Pancreas (tissue), 10 donors: Measurements from ENCODE around the gene ERP27. TPM values are rescaled to one million over a fixed set of nuclear protein-coding genes. Genes with fewer than 3 reads are reported as not detected.

Source experiments
- ATAC-seq, 4 donors: fragments of 200-7000 bp; cut with Tn5 transposase; one replicate each; pipeline versions ENCODE4 v1.8.0 to v1.9.1; 2020; ENCODE audit warnings: mild to moderate bottlenecking in 4 of 4, moderate library complexity in 4 of 4
- DNase-seq, 6 donors: peaks; one replicate each; pipeline ENCODE4 v3.0.0-alpha.2; 2020
- FAIRE-seq: peaks from 2 replicates; lab custom pipeline; 2012; peaks lifted over from hg19 to GRCh38; lab: Jason Lieb, UNC
- H3K27ac ChIP-seq, 4 donors: fragments of 200-600 bp; sonication (generic); 1 replicate in 3 of 4; 2 replicates in 1 of 4; pipeline versions ENCODE4 v1.5.0 to v1.8.0; 2020
- H3K27me3 ChIP-seq, 4 donors: fragments of 200-600 bp; one replicate each; pipeline ENCODE4 v1.8.0; 2021
- H3K36me3 ChIP-seq, 3 donors: fragments of 200-600 bp; sonication (generic) in 1 of 3; one replicate each; pipeline versions ENCODE4 v1.5.0 to v1.8.0; 2020 to 2021
- H3K4me1 ChIP-seq, 3 donors: fragments of 200-600 bp; one replicate each; pipeline ENCODE4 v1.8.0; 2021
- H3K4me3 ChIP-seq, 4 donors: fragments of 200-600 bp; sonication (generic) in 2 of 4; one replicate each; pipeline versions ENCODE4 v1.5.0 to v1.8.0; 2020 to 2021
- H3K9me3 ChIP-seq, 4 donors: fragments of 200-600 bp; one replicate each; pipeline ENCODE4 v1.8.0; 2021
- CTCF ChIP-seq, 4 donors: fragments of 200-600 bp; sonication (generic) in 3 of 4; IDR thresholded peaks; one replicate each; pipeline versions ENCODE4 v1.5.0 to v1.8.0; 2021; ENCODE audit warnings: antibody characterized with exemption in 4 of 4
- WGBS, 2 donors: extraction: QIAGEN DNeasy Blood & Tissue Kit; methylation state at CpG; one replicate each; pipeline ENCODE4 v1.1.7; 2013; 5-methylcytosine and 5-hydroxymethylcytosine counted together
- intact Hi-C, 3 donors: fragments of 100-400 bp; cut with DNase I; formaldehyde crosslinking; loops; one replicate each; pipeline versions ENCODE4 v1.11.1 to v1.14.2; 2022
- polyA plus RNA-seq, 2 donors: library from polyadenylated mRNA; stranded (reverse); fragments of 200-250 nt; gene quantifications; one replicate each; pipeline ENCODE4 v1.2.3, GENCODE V29; 2013
- total RNA-seq, 6 donors: library from RNA; stranded (reverse); fragmentation: NEBNext Ultra II Directional in 4 of 6; extraction: Animal tissue kit (Norgen Biotek cat#: 25700) in 4 of 6; gene quantifications; one replicate each; pipeline versions ENCODE4 v1.2.1 to v1.2.4, GENCODE V29; 2021 to 2023
- donor health status: healthy with polysubstance abuse.
- donor health status: DM: no; HTN: no; CAD: no; lungs with moderate emphysema.
- donor health status: DM: no; HTN: no; CAD: no.
- donor health status: control.
- donor health status: control.
- donor health status: Bipolar disorder and iron deficiency.
- donor health status: DM: yes; HTN: yes; CAD: no.
- donor health status: DM: no; HTN: no; CAD: no.
- donor health status: DM: no; HTN: no; CAD: no.
- donor health status: DM: yes; HTN: yes; CAD: no.

Gene ERP27
- total and polyA plus RNA-seq, 8 donors: 41.8 to 267 (median 97.7) TPM

- no peak for FAIRE-seq
- H3K4me1 ChIP-seq: no peaks in the 10 kb centered on the region
- peaks cover 0 to 52% (median 0%) of the 10 kb centered on the region in 3 donors for H3K36me3 ChIP-seq
- ATAC-seq: no peak
- no peak for TF ChIP-seq CTCF (IDR thresholded peaks at IDR 0.05)
- intact Hi-C loops: no loop called here
- H3K4me3 ChIP-seq: no peak overlapping the region
- DNase-seq: no peak
- no peak overlapping the region for H3K27ac ChIP-seq
- H3K9me3 ChIP-seq: no peaks in the 10 kb centered on the region
- no peaks in the 10 kb centered on the region for H3K27me3 ChIP-seq
These were observed 18.9 kb downstream of the ERP27 start for GRCh38 chr12:14919455-14919854.

- WGBS, 2 donors: 71 to 73% methylated on average over 2 of the region's 2 CpGs
- no peak for ATAC-seq
- no peak for TF ChIP-seq CTCF (IDR thresholded peaks at IDR 0.05)
- Histone ChIP-seq H3K9me3 (no peaks in the 10 kb centered on the region), H3K36me3 (peaks cover 0 to 62% (median 0%) of the 10 kb centered on the region in 3 donors), H3K27me3 (no peaks in the 10 kb centered on the region), H3K4me3 (no peak overlapping the region), H3K4me1 (no peaks in the 10 kb centered on the region), H3K27ac (no peak overlapping the region)
- intact Hi-C loops: no loop called here
- DNase-seq: no peak
- no peak for FAIRE-seq
These were observed 22.6 kb downstream of the ERP27 start for GRCh38 chr12:14915736-14916135.

DNA sequence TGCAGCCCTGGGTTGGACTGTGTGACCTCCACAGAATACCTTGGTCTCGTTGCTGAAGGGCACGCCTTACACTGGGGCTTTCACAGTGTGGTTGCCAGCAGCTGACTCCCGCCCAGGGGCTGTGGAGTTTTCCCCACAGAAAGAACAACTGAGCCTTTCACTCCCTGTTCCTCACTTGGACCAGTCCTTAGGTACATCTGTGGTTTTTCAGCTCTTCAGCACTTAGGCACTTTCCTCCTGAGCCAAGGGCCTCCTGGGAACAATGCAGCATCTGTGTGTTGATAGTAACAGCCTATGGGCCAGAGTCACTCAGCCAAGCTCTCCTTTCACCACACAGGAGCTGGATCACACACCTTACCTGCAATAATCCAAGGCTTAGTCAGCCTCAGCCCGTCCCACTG, 25.0 kb downstream of the ERP27 start:
- intact Hi-C loops: no loop called here
- Histone ChIP-seq H3K4me1 (no peaks in the 10 kb centered on the region), H3K27me3 (no peaks in the 10 kb centered on the region), H3K4me3 (no peak overlapping the region), H3K27ac (peak overlapping the region in 2 of 4 donors; percentile 42 to 51), H3K36me3 (peaks cover 0 to 40% (median 0%) of the 10 kb centered on the region in 3 donors), H3K9me3 (no peaks in the 10 kb centered on the region)
- TF ChIP-seq CTCF (IDR thresholded peaks at IDR 0.05): no peak
- 73 to 79% methylated on average over 4 of the region's 4 CpGs for WGBS, 2 donors
- FAIRE-seq: no peak
- peak in 2 of 6 donors; percentile 27 to 28 for DNase-seq
- ATAC-seq: peak; percentile 61 to 81 (median 72)

DNA sequence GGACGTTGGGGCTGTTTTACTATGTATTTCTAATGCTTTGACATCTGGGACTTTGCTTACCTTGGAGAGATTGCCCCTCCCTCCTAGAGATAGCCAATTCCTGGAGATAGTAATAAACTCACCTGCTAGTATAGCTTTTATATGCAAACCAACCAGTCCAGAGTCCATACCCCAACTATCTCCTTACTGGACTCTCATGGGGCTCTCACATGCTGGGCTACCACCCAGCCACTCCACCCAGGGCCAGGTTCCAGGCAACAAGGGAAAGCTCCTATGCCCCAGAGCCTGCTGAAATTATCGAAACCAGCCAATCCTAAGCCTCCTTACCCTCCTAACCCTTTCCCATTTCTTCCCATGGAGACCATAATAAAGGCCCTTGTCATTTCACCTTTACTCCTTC, 27.2 kb downstream of the ERP27 start:
- intact Hi-C loops: no loop called here
- no peak for DNase-seq
- H3K9me3 ChIP-seq: no peaks in the 10 kb centered on the region
- ATAC-seq: no peak
- H3K27me3 ChIP-seq: no peaks in the 10 kb centered on the region
- H3K36me3 ChIP-seq: peaks cover 0 to 20% (median 0%) of the 10 kb centered on the region in 3 donors
- no peak for FAIRE-seq
- H3K4me1 ChIP-seq: no peaks in the 10 kb centered on the region
- H3K27ac ChIP-seq: no peak overlapping the region
- TF ChIP-seq CTCF (IDR thresholded peaks at IDR 0.05): no peak
- no peak overlapping the region for H3K4me3 ChIP-seq
- 15 to 64% methylated on average over 2 of the region's 2 CpGs for WGBS, 2 donors

DNA sequence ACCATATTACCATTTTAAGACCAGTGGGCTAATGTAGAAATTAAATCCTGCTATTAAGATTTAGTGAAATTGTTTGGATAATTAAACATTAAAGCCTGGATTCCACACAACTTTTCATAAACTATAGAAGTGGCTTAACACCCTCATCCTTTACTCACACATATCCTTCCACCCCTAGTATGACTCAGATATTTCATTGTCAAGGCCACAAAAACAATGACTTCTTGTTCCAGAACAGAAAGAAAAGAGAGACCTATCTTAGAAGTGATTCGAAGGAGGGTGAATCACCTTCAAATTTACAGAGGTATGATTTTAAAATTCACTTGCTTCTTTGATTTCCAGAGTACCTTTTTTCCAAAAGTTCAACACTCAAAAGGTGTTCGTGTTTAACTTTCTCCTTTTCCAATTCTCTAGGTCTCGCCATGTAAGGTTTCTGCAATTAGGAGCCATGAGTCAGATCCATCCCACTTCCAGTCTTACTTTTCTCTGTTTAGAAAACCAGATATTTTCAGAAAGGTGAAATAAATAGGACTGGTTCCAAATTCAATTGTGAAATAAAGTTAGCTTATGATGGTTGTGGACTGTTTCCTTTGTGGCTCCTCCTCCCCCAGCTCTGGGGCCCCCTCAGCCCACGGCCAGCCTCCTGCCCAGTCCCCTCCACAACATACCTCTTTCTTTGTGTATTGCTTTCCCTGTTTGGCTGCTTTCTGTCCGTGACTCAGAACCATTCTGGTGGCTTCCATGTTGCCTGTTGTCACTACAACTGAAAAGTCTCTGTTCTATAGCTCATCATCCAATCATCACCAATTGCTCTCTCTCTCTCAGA, 28.0 kb downstream of the ERP27 start:
- Histone ChIP-seq H3K9me3 (no peaks in the 10 kb centered on the region), H3K4me3 (no peak overlapping the region), H3K27ac (no peak overlapping the region), H3K4me1 (peaks cover 3 to 7% (median 3%) of the 10 kb centered on the region in 3 donors), H3K36me3 (peaks cover 0 to 18% (median 0%) of the 10 kb centered on the region in 3 donors), H3K27me3 (no peaks in the 10 kb centered on the region)
- FAIRE-seq (no peak), DNase-seq (no peak), ATAC-seq (peak in 1 of 4 donors; percentile 37)
- no peak for TF ChIP-seq CTCF (IDR thresholded peaks at IDR 0.05)
- intact Hi-C loops: no loop called here
- WGBS, 2 donors: 82 to 89% methylated on average over 5 of the region's 5 CpGs
